HFFc6 (cell line): ENCODE measurements around the gene POU2F1. TPM values are rescaled to one million over a fixed set of nuclear protein-coding genes. Genes with fewer than 3 reads are reported as not detected.

Experiments used
- DNase-seq: peaks from one replicate; pipeline ENCODE4 v3.0.0-alpha.2; 2018
- H3K27ac Mint-ChIP-seq: 2 replicates; pipeline ENCODE4 v1.8.0; 2020; ENCODE audit warnings: mild to moderate bottlenecking, mixed read lengths
- H3K27me3 Mint-ChIP-seq: 2 replicates; pipeline ENCODE4 v1.8.0; 2021; ENCODE audit warnings: mild to moderate bottlenecking, moderate library complexity, mixed read lengths; ENCODE audit not compliant: insufficient read depth
- H3K36me3 Mint-ChIP-seq: 2 replicates; pipeline ENCODE4 v1.8.0; 2021; ENCODE audit warnings: low read depth, mixed read lengths
- H3K4me1 Mint-ChIP-seq: 2 replicates; pipeline ENCODE4 v1.8.0; 2020; ENCODE audit warnings: low read depth, mixed read lengths
- H3K4me3 Mint-ChIP-seq: 2 replicates; pipeline ENCODE4 v1.8.0; 2020; ENCODE audit warnings: mild to moderate bottlenecking, moderate library complexity, mixed read lengths
- H3K9me3 Mint-ChIP-seq: 2 replicates; pipeline ENCODE4 v1.8.0; 2020; ENCODE audit warnings: mild to moderate bottlenecking, mixed read lengths
- total RNA-seq, 6 experiments: library from RNA; stranded (reverse); fragmentation: NEBNext Ultra II Directional; extraction: Animal tissue kit (Norgen Biotek cat#: 25700); gene quantifications; 2 replicates in 1 of 6; 3 replicates in 5 of 6; pipeline ENCODE4 v1.2.3, GENCODE V29; 2021
- TF ChIP-seq, protein P1 (sequence below): fragments of 200-600 bp; sonication (generic); IDR thresholded peaks from 2 replicates; pipeline ENCODE4 v1.5.0; 2021; ENCODE audit warnings: antibody characterized with exemption, mild to moderate bottlenecking

The POU2F1 gene
- total RNA-seq, 6 experiments from 2014 or later: 3.4 to 6.6 (median 4.4) TPM

DNA sequence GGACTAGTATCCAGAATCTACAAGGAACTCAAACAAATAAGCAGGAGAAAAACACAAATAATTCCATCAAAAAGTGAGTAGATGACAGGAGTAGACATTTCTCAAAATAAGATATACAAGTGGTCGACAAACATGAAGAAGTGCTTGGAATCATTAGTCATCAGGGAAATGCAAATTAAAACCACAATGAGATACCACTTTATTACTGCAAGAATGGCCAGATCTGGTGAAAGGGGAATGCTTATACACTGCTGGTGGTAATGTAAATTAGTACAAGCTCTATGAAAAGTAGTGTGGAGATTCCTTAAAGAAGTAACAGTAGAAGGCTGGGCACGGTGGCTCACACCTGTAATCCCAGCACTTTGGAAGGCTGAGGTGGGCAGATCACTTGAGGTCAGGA, 73.8 kb downstream of the POU2F1 start:
- no peak overlapping the region for H3K4me3 Mint-ChIP-seq
- no peak overlapping the region for H3K27ac Mint-ChIP-seq
- H3K27me3 Mint-ChIP-seq: peaks cover 1% of the 10 kb centered on the region
- no peaks in the 10 kb centered on the region for H3K36me3 Mint-ChIP-seq
- peaks cover 12% of the 10 kb centered on the region for H3K4me1 Mint-ChIP-seq
- no peak for DNase-seq
- no peaks in the 10 kb centered on the region for H3K9me3 Mint-ChIP-seq
- TF ChIP-seq, protein P1, sequence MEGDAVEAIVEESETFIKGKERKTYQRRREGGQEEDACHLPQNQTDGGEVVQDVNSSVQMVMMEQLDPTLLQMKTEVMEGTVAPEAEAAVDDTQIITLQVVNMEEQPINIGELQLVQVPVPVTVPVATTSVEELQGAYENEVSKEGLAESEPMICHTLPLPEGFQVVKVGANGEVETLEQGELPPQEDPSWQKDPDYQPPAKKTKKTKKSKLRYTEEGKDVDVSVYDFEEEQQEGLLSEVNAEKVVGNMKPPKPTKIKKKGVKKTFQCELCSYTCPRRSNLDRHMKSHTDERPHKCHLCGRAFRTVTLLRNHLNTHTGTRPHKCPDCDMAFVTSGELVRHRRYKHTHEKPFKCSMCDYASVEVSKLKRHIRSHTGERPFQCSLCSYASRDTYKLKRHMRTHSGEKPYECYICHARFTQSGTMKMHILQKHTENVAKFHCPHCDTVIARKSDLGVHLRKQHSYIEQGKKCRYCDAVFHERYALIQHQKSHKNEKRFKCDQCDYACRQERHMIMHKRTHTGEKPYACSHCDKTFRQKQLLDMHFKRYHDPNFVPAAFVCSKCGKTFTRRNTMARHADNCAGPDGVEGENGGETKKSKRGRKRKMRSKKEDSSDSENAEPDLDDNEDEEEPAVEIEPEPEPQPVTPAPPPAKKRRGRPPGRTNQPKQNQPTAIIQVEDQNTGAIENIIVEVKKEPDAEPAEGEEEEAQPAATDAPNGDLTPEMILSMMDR: no peak

DNA sequence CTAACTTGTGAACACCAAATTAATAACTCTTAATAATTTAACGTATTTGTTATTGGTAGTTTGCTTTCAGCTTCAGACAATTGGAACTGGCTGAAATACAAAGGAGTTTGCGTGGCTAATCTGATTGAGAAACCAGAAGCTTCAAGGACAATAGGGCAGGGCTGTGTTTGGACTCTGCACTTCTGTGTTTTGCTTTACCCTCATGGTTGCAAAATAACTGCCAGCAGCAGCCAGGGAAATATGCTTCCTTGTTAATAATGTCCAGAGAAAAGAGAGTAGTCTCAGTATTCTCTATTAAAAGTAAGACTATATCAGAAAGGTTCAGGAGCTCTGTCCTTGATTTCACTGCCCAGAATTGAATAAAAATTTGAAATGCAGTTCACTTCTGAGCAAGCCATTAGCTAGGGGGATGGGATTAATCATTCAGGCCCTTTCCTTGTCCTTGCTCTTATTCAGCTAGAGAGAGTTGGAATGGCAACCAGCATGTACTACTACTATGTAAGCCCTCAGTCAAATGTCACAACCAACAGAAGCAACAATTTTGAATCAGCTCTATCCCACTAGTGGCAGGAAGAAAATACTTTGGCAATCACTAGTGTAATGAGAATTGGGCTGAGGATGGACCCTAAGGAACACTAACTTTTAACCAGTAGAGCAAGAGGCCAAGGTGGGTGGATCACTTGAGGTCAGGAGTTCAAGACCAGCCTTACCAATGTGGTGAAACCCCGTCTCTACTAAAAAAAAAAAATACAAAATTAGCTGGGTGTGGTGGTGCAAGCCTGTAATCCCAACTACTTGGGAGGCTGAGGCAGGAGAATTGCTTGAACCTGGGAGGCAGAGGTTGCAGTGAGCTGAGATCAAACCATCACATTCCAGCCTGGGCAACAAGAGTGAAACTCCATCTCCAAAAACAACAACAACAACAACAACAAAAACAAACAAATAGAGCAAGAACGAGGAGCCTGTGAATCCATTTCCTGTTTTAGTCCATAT, 76.8 kb downstream of the POU2F1 start:
- H3K4me3 Mint-ChIP-seq: no peak overlapping the region
- H3K36me3 Mint-ChIP-seq: no peaks in the 10 kb centered on the region
- H3K27ac Mint-ChIP-seq: no peak overlapping the region
- no peaks in the 10 kb centered on the region for H3K9me3 Mint-ChIP-seq
- no peak for DNase-seq
- TF ChIP-seq, protein P1: no peak
- H3K27me3 Mint-ChIP-seq: no peaks in the 10 kb centered on the region
- peaks cover 7% of the 10 kb centered on the region for H3K4me1 Mint-ChIP-seq

DNA sequence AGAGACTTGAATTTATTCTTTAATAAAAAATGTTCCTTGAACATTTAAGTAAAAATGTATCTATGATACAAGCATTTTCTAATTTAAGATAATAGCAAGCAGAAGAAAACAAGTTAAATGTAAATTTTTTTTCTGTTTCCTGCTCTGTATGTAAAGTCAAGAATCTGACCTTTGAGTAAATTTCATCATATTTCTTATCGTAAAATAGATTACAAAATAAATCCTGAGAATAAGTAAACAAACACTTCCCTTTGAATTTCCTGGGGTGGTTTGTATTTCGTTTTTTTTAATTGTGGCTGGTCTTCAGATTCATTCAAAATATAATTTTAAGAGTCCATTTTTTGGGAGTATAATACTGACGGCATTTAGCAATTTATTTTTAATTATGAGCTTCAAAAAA, 77.6 kb downstream of the POU2F1 start:
- H3K9me3 Mint-ChIP-seq: no peaks in the 10 kb centered on the region
- H3K27ac Mint-ChIP-seq: no peak overlapping the region
- DNase-seq: no peak
- no peak overlapping the region for H3K4me3 Mint-ChIP-seq
- H3K4me1 Mint-ChIP-seq: peaks cover 7% of the 10 kb centered on the region
- TF ChIP-seq, protein P1: no peak
- H3K36me3 Mint-ChIP-seq: no peaks in the 10 kb centered on the region
- no peaks in the 10 kb centered on the region for H3K27me3 Mint-ChIP-seq

DNA sequence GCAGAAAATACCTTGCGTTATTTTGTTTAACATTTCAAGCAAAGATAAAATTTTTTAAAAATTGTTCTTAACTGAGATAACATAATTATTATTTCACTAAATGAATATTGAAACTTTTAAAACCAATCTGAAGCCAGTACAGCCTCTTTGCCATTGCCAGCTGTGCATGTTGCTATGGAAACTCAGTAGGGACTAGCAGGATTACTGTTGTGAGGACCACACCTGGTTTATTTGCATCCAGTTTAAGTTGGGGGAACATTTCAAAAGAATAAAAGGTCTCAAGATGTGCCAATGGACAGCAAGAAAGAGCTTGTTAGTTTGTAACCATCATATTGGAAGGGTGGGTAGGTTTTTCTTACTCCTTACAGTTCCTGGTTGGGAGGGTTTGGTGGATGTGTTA, 80.7 kb downstream of the POU2F1 start:
- Mint-ChIP-seq H3K4me1 (no peaks in the 10 kb centered on the region; the same call in 1 of the 2 replicates), H3K36me3 (no peaks in the 10 kb centered on the region), H3K9me3 (no peaks in the 10 kb centered on the region), H3K27me3 (no peaks in the 10 kb centered on the region), H3K4me3 (no peak overlapping the region), H3K27ac (no peak overlapping the region)
- no peak for DNase-seq
- TF ChIP-seq, protein P1: no peak

DNA sequence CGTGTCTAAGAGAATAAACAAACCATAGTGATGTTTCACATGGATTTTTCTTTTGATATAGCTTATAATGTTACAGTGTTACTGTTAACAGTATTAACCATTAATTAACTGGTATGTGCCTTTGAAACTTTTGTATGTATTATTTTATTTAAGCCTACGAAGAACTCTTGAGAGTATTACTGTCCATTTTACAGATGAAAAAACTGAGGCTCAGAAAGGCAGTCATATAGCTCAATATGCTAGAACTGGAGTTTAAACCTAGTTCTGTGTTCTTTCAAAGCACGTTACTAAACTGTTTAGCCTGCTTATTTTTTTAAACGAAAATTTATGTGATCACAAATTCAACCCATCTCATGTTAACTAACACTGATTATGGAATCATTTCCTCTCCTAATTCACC, 83.5 kb downstream of the POU2F1 start:
- H3K27me3 Mint-ChIP-seq: no peaks in the 10 kb centered on the region
- H3K9me3 Mint-ChIP-seq: no peaks in the 10 kb centered on the region
- no peak overlapping the region for H3K4me3 Mint-ChIP-seq
- no peak for DNase-seq
- H3K36me3 Mint-ChIP-seq: no peaks in the 10 kb centered on the region
- TF ChIP-seq, protein P1: no peak
- H3K27ac Mint-ChIP-seq: no peak overlapping the region
- no peaks in the 10 kb centered on the region; the same call in 1 of the 2 replicates for H3K4me1 Mint-ChIP-seq
